Measurements from ENCODE around the gene RANBP1. TPM values are rescaled to one million over a fixed set of nuclear protein-coding genes. Genes with fewer than 3 reads are reported as not detected.

The RANBP1 gene
- total and polyA plus RNA-seq, 9 of the 15 experiments (the other 6 are each of a cell fraction or from before 2014, with no cell fraction given): 162 to 2,891 (median 1,289) TPM

DNA sequence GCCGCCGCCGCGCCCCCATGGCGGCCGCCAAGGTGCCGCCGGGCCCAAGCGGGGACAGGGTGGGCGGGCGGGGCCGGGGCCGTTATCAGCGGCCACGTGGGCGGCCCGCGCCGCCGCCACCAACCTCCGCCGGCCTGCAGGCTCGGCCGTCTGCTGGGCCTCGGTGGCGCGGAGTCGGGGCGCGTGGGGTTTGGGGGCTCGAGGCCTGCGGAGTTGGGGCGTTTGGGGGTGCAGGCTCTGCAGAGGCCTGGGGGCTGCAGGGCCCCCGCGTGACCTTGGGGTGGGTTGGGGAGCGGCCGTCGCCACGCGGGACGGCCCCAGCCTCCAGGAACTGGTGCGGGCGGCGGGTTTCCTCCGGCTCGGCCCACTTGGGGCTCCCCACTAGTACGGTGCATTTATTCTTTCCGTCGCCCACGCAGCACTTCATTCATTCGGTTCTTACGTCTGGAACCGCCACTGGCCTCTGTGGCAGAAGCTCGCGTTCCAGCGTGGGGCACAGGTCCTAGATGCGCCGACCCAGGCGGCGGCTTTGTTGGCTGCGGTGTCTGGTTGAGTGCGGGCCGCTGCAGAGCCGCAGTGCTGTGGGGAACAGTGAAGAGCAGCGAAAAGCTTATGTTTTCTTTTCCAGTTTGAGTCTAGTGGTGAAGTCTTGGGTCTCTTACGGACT lies 1.9 kb downstream of the RANBP1 start (continued):
- no peak for TF ChIP-seq ZNF253 (CRISPR knock-in tag; conservative IDR thresholded peaks at IDR 0.05)
- no peak for TF ChIP-seq TCFL5 (CRISPR knock-in tag; conservative IDR thresholded peaks at IDR 0.05)
- no peak for TF ChIP-seq MEF2A (IDR thresholded peaks at IDR 0.05; ENCODE audit: control insufficient read depth, low read depth, low read length)
- TF ChIP-seq, protein P1, sequence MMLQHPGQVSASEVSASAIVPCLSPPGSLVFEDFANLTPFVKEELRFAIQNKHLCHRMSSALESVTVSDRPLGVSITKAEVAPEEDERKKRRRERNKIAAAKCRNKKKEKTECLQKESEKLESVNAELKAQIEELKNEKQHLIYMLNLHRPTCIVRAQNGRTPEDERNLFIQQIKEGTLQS (IDR thresholded peaks at IDR 0.05): no peak
- TF ChIP-seq, protein P1 (CRISPR knock-in tag; conservative IDR thresholded peaks at IDR 0.05): peak; percentile 50; the same call in 1 of the 2 replicates
- TF ChIP-seq, protein P2, sequence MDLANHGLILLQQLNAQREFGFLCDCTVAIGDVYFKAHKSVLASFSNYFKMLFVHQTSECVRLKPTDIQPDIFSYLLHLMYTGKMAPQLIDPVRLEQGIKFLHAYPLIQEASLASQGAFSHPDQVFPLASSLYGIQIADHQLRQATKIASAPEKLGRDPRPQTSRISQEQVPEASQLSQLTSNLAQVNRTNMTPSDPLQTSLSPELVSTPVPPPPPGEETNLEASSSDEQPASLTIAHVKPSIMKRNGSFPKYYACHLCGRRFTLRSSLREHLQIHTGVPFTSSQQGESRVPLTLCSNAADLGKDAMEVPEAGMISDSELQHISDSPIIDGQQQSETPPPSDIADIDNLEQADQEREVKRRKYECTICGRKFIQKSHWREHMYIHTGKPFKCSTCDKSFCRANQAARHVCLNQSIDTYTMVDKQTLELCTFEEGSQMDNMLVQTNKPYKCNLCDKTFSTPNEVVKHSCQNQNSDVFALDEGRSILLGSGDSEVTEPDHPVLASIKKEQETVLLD (IDR thresholded peaks at IDR 0.05): peak; percentile 48; the same call in 1 of the 2 replicates
- TF ChIP-seq ZNF551 (CRISPR knock-in tag; IDR thresholded peaks at IDR 0.05): no peak
- TF ChIP-seq NRF1 (conservative IDR thresholded peaks at IDR 0.05 in 1 of 2, IDR thresholded peaks at IDR 0.05 in 1 of 2): peak in 1 of 2 experiments; percentile 44; a peak in 2 of 4 replicates
- no peak; a peak in 1 of 4 replicates for TF ChIP-seq RCOR1 (IDR thresholded peaks at IDR 0.05; ENCODE audit: borderline replicate concordance in 1 of 2, low read depth in 2 of 2, low read length in 2 of 2)
- TF ChIP-seq ZNF583 (CRISPR knock-in tag; IDR thresholded peaks at IDR 0.05): no peak
- TF ChIP-seq HNRNPLL (IDR thresholded peaks at IDR 0.05; ENCODE audit: low read depth, low read length, poor library complexity, severe bottlenecking): no peak
- no peak for TF ChIP-seq ZNF444 (CRISPR knock-in tag; IDR thresholded peaks at IDR 0.05)
- no peak for TF ChIP-seq PPARD (CRISPR knock-in tag; IDR thresholded peaks at IDR 0.05)
- TF ChIP-seq, protein P3, sequence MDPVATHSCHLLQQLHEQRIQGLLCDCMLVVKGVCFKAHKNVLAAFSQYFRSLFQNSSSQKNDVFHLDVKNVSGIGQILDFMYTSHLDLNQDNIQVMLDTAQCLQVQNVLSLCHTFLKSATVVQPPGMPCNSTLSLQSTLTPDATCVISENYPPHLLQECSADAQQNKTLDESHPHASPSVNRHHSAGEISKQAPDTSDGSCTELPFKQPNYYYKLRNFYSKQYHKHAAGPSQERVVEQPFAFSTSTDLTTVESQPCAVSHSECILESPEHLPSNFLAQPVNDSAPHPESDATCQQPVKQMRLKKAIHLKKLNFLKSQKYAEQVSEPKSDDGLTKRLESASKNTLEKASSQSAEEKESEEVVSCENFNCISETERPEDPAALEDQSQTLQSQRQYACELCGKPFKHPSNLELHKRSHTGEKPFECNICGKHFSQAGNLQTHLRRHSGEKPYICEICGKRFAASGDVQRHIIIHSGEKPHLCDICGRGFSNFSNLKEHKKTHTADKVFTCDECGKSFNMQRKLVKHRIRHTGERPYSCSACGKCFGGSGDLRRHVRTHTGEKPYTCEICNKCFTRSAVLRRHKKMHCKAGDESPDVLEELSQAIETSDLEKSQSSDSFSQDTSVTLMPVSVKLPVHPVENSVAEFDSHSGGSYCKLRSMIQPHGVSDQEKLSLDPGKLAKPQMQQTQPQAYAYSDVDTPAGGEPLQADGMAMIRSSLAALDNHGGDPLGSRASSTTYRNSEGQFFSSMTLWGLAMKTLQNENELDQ (CRISPR knock-in tag; IDR thresholded peaks at IDR 0.05; ENCODE audit: borderline replicate concordance): no peak
- TF ChIP-seq MCM5 (IDR thresholded peaks at IDR 0.05; ENCODE audit: low read depth): no peak
- TF ChIP-seq CBFA2T2 (conservative IDR thresholded peaks at IDR 0.05): no peak
- TF ChIP-seq SLC30A9 (CRISPR knock-in tag; IDR thresholded peaks at IDR 0.05): 0 out of 2 replicates have a peak, but pooled peaks have one; percentile 70
- TF ChIP-seq, protein P4, sequence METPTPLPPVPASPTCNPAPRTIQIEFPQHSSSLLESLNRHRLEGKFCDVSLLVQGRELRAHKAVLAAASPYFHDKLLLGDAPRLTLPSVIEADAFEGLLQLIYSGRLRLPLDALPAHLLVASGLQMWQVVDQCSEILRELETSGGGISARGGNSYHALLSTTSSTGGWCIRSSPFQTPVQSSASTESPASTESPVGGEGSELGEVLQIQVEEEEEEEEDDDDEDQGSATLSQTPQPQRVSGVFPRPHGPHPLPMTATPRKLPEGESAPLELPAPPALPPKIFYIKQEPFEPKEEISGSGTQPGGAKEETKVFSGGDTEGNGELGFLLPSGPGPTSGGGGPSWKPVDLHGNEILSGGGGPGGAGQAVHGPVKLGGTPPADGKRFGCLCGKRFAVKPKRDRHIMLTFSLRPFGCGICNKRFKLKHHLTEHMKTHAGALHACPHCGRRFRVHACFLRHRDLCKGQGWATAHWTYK (CRISPR knock-in tag; IDR thresholded peaks at IDR 0.05): peak; percentile 89; the same call in 1 of the 2 replicates

Data from K562 (cell line).